Muscle layer of colon (tissue), 2 donors: ENCODE results near the gene ANAPC4.
"Not testable (repeated sequence)": the region's sequence is repeated elsewhere in the genome, so short reads cannot be mapped to it uniquely, and the experiment has no call there.

Experiments used
- H3K27ac ChIP-seq: one replicate; pipeline ENCODE4 v1.7.0; 2013; ENCODE audit warnings: low read depth, mild to moderate bottlenecking, low read length, moderate library complexity
- H3K27me3 ChIP-seq, 2 donors: one replicate each; pipeline ENCODE4 v1.7.0; 2013; ENCODE audit warnings: low read length in 2 of 2, mild to moderate bottlenecking in 2 of 2; ENCODE audit not compliant: insufficient read depth in 2 of 2, control insufficient read depth in 1 of 2
- H3K36me3 ChIP-seq: one replicate; pipeline ENCODE4 v1.7.0; 2013; ENCODE audit warnings: mild to moderate bottlenecking, low read length; ENCODE audit not compliant: insufficient read depth
- H3K4me1 ChIP-seq: one replicate; pipeline ENCODE4 v1.7.0; 2013; ENCODE audit warnings: mild to moderate bottlenecking, low read length; ENCODE audit not compliant: insufficient read depth
- H3K4me3 ChIP-seq, 2 donors: one replicate each; pipeline ENCODE4 v1.7.0; 2013; ENCODE audit warnings: low read length in 2 of 2, low read depth in 1 of 2, mild to moderate bottlenecking in 1 of 2, moderate library complexity in 1 of 2
- H3K9ac ChIP-seq: one replicate; pipeline ENCODE4 v1.7.0; 2013; ENCODE audit warnings: low read length
- H3K9me3 ChIP-seq: one replicate; pipeline ENCODE4 v1.7.0; 2013; ENCODE audit warnings: mild to moderate bottlenecking, low read length
- donor health status: abdominal sarcoma.
- donor health status: Adenocarcinoma of cecum.

ANAPC4 gene

GRCh38 chr4:25356068-25356467 lies 21.0 kb upstream of the ANAPC4 start:
- Histone ChIP-seq H3K9me3 (no peaks in the 10 kb centered on the region), H3K36me3 (peaks cover 6% of the 10 kb centered on the region), H3K27ac (no peak overlapping the region), H3K4me1 (no peaks in the 10 kb centered on the region), H3K27me3 (no peaks in the 10 kb centered on the region), H3K9ac (no peak overlapping the region), H3K4me3 (no peak overlapping the region)

DNA sequence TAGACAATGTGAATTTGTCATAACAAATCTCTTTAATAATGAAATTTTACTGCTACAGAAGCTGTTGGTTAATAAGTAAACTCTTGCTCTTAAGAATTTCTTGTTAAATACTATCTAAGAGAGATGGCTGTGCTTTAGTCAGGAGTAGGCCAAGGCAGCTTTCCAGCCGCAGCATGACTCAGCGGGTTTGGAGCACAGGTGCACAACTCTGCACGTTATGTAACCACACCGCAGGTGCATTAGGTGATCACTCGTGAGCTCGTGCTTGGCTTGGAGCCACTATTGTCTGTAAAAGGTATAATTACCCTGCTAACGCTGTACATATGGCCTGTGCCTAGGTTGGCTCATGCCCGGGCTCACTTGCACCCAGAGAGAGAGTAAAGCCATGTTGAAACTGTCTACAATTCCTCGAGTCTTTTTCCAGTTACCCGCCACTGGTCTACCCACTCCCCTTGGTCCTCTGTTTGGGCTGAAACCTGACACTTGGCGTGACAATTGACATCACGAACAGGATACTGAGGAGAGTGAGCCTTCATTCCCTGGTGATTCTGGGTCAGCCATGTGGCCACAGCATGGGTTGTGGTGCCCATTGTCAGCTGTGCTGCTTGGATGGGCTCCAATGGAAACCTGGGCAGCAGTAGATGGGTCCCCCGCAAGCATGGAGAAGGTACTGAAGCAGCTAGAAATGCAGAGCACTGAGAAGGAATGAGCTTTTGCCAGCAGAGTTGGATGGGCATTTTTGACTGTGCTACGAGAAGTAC lies 18.4 kb upstream of the ANAPC4 start:
- Histone ChIP-seq H3K27ac (no peak overlapping the region), H3K4me3 (no peak overlapping the region), H3K36me3 (peaks cover 6% of the 10 kb centered on the region), H3K9ac (no peak overlapping the region), H3K9me3 (no peaks in the 10 kb centered on the region), H3K4me1 (no peaks in the 10 kb centered on the region), H3K27me3 (no peaks in the 10 kb centered on the region)

- Histone ChIP-seq H3K27me3 (no peaks in the 10 kb centered on the region), H3K9me3 (no peaks in the 10 kb centered on the region), H3K4me3 (no peak overlapping the region), H3K9ac (no peak overlapping the region), H3K27ac (no peak overlapping the region), H3K4me1 (no peaks in the 10 kb centered on the region), H3K36me3 (peaks cover 15% of the 10 kb centered on the region)
Observed at GRCh38 chr4:25361253-25361652, 15.8 kb upstream of the ANAPC4 start.

DNA sequence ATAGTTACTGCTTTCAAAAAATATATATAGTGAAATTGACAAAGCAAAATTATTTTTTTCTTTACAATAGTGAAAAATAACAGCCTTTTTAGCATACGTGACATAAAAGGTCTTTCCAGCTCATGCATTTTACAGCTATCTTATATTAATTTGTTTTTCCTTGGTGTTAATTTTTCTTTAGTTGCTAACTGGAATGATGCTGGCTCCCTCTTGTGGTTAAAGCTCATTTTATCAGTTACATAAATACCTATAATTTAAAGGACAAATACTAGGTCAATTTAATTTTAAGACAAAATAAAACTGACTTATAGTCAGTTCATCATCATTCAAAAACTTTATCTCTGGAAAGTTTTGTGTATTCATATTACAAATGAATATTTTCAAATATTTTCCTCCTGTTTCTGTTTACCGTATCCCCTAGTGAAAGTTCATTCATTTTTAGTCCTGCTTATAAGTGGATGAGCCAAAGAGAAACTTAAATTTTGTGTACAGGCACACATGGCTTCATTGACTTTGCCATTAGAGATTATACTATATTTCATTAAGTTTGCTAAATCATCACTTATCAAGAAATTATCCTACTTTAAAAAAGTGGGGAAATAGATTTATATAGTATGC lies 9.9 kb upstream of the ANAPC4 start:
- H3K36me3 ChIP-seq, result peaks cover 15% of the 10 kb centered on the region
- no peak overlapping the region for H3K27ac ChIP-seq
- no peak overlapping the region for H3K4me3 ChIP-seq
- no peaks in the 10 kb centered on the region for H3K4me1 ChIP-seq
- no peak overlapping the region for H3K9ac ChIP-seq
- no peaks in the 10 kb centered on the region for H3K9me3 ChIP-seq
- H3K27me3 ChIP-seq, result no peaks in the 10 kb centered on the region

GRCh38 chr4:25367877-25368276 lies 9.2 kb upstream of the ANAPC4 start:
- no peak overlapping the region for H3K9ac ChIP-seq
- no peak overlapping the region for H3K27ac ChIP-seq
- H3K27me3 ChIP-seq, result no peaks in the 10 kb centered on the region
- H3K36me3 ChIP-seq, result peaks cover 15% of the 10 kb centered on the region
- H3K9me3 ChIP-seq, result no peaks in the 10 kb centered on the region
- H3K4me1 ChIP-seq, result no peaks in the 10 kb centered on the region
- no peak overlapping the region for H3K4me3 ChIP-seq

- Histone ChIP-seq H3K27ac (no peak overlapping the region), H3K9ac (no peak overlapping the region)
Observed at GRCh38 chr4:25368315-25368714, 8.7 kb upstream of the ANAPC4 start.

DNA sequence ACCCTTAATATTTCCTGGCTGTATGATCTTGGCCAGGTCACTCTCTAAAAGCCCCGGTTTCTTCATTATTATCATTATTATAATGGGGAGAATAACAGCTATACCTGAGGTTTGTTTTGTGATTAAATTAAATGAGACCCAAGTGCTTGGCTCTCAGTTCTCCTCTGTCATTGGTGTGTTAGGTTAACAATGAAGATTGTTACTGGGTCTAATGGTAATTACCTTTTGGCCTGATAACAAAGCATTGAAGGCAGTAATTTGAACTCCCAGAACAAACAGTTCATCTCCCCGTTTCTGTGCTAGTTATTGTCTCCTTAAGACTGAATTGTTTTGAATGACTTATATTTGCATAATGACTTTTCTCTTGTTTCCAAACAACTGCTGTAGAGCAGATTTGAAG lies 6.8 kb upstream of the ANAPC4 start:
- no peak overlapping the region for H3K9ac ChIP-seq
- no peaks in the 10 kb centered on the region for H3K4me1 ChIP-seq
- H3K9me3 ChIP-seq, result no peaks in the 10 kb centered on the region
- peaks cover 7% of the 10 kb centered on the region for H3K36me3 ChIP-seq
- H3K4me3 ChIP-seq, result no peak overlapping the region
- no peak overlapping the region for H3K27ac ChIP-seq
- no peaks in the 10 kb centered on the region for H3K27me3 ChIP-seq

More at GRCh38 chr4:25368315-25368714, 8.7 kb upstream of the ANAPC4 start:
- Histone ChIP-seq H3K27me3 (no peaks in the 10 kb centered on the region), H3K36me3 (peaks cover 15% of the 10 kb centered on the region), H3K9me3 (no peaks in the 10 kb centered on the region), H3K4me3 (no peak overlapping the region), H3K4me1 (no peaks in the 10 kb centered on the region)

DNA sequence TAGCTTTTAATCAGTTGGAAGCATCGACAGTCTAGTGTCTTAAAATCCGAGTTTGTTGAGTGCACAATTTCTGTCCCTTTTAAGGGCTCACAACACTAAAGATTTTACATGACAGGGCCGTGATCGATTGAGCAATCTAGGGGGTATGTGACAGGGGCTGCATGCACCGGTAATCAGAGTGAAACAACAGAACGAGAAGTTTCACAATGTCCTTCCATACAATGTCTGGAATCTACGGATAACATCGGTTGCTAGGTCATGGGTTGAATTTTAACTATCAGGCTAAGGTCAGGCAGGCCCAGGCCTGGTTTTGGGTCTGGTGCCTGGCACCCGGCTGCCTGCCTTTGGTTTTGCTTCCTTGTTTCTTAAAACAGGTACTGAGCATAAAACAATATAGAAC lies 4.5 kb upstream of the ANAPC4 start:
- not testable (repeated sequence) for H3K4me1 ChIP-seq, H3K4me3 ChIP-seq, H3K36me3 ChIP-seq, H3K9ac ChIP-seq, H3K27ac ChIP-seq, H3K27me3 ChIP-seq, H3K9me3 ChIP-seq

DNA sequence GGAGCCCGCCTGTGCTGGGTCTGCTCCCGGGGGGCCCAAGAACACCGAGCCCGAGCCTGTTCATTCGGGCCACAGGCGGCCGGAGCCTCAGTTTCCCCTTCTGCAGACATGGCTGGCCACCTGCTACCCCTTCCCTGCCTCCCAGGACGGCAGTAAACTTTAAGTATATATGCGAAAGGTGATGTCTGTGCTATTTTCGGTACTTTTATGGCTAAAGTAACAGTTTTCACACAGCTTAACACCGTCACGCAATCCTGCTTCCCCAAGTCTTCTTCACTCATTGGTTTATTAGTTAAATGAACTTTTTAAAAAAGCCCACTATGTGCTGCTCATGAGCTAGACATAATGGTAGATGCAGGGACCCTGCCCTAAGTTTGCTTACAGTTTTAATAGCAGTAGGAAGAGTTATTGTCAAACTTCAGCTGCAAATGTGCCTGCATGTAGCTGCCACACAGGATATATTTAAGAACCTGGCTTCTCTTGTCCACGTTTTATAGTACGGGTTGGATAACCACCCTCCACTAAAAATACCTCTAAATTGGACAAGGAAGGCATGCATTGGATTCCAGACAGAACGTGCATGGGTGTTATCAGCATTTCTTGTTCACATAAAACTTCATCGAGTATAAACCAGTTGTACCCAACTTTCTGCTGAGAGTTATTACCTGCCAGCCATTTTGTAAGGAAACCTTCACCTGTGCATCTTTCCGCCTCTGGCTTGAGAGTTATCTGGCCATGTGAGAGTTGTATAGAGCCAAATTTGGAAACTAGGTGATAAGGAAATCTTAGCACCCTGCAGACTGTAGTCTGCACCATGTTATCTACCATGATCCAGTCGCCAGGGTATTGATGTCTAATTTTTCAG lies 741 bp downstream of the ANAPC4 start:
- no peaks in the 10 kb centered on the region for H3K9me3 ChIP-seq
- peaks cover 19% of the 10 kb centered on the region for H3K4me1 ChIP-seq
- peak overlapping the region; percentile 78 to 80 for H3K4me3 ChIP-seq
- H3K27ac ChIP-seq, result peak overlapping the region; percentile 91
- H3K27me3 ChIP-seq, result no peaks in the 10 kb centered on the region
- H3K36me3 ChIP-seq, result peaks cover 4% of the 10 kb centered on the region
- peak overlapping the region; percentile 57 for H3K9ac ChIP-seq

DNA sequence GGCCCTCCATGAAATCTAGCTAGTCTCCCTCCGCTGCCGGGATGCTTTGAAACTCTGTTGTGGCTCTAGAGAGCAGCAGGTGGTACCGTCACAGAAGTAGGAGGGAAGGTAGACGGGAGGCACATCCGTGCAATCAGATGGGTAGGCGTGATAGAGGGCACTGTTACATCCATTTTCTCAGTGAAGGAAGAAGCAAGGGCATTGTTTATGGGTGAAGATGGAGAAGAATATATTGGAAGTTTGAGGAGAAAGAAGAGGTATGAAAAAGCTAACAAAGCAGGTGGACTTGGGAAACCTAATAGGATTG lies 1.3 kb downstream of the ANAPC4 start:
- peaks cover 19% of the 10 kb centered on the region for H3K4me1 ChIP-seq
- peak overlapping the region in 1 of 2 donors; percentile 78 for H3K4me3 ChIP-seq
- H3K9ac ChIP-seq, result no peak overlapping the region
- H3K27me3 ChIP-seq, result no peaks in the 10 kb centered on the region
- H3K36me3 ChIP-seq, result peaks cover 4% of the 10 kb centered on the region
- H3K27ac ChIP-seq, result no peak overlapping the region
- H3K9me3 ChIP-seq, result no peaks in the 10 kb centered on the region

DNA sequence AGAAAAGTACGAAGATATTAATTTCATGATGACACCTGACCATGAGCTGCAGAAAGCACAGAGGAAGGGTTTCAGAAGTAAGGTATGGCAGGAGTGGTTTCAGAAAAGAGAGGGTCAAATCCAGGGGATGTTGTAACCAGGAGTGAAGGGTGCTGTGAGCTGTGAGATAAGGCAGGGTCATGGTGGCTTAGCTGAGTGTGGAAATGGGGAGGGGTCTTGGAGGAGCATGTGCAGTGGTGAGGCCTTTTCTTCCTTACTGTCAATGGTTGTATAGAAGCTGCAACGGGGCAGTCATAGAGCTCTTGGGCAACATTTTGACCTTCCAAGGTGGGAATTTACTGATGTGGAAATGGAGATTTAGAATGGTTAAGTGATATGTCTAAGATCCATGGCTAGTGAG lies 2.5 kb downstream of the ANAPC4 start:
- no peaks in the 10 kb centered on the region for H3K9me3 ChIP-seq
- peaks cover 12% of the 10 kb centered on the region for H3K36me3 ChIP-seq
- no peak overlapping the region for H3K27ac ChIP-seq
- H3K4me1 ChIP-seq, result peaks cover 19% of the 10 kb centered on the region
- no peak overlapping the region for H3K9ac ChIP-seq
- no peaks in the 10 kb centered on the region for H3K27me3 ChIP-seq
- H3K4me3 ChIP-seq, result no peak overlapping the region
